NOMO-1 treated with DMSO at 0.1 percent for 48 hours (cell line): ENCODE measurements around the gene SH3D21.

Experiments used
- DNase-seq: peaks from one replicate; lab custom pipeline; 2025; ENCODE audit not compliant: unreplicated experiment; lab: John Stamatoyannopoulos, UW

SH3D21 gene

GRCh38 chr1:36355811-36356210 lies 49.6 kb downstream of the SH3D21 start:
- DNase-seq: no peak

DNA sequence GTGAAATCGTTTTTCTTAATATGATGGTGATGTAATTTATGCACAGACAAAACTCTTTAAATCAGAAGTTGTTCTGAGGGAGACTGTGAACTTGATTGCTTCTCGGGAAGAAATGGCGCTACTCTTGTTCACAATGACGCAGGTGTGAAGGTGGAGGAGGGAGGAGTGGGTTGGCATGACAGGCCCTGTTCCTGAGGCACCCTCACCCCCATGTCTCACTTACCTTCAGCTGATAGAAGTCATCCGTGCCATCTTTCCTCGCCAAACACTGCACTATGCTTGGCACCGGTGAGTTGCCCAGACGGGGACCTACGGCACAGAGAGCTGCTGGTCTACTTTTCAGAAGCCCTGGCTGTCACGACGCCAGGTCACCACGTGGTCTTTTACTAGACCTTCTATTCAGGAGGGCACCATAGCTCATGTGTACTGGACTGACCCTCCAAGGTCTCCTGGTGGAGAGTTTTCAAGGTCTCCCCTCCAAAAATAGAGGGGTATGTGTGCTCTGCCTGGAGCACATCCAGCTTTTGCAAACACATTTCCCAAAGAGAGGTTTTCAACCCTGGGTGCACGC lies 52.4 kb downstream of the SH3D21 start:
- no peak for DNase-seq

- no peak for DNase-seq
These were observed 53.2 kb downstream of the SH3D21 start for GRCh38 chr1:36359383-36359782.

GRCh38 chr1:36359911-36360550 lies 53.9 kb downstream of the SH3D21 start:
- no peak for DNase-seq

DNA sequence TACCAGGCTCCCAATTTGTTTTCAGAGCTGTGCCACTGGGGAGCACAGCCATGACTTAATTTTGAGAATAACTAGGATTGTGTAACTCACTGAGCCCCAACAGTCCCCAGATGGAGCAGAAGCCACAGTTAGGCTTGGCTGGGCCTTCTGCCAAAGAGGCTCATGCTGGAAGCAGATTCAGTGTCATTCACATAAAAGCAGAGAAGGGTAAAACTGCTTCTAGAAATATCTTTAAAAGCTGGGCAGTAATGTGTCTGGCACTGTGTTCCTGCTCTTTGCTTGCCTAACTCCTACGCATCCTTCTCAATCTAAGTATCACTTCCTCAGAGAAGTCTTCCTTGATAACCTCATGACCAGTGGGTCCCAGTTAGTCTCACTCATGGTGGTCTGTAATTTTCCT lies 59.2 kb downstream of the SH3D21 start:
- peak; percentile 29 for DNase-seq

DNA sequence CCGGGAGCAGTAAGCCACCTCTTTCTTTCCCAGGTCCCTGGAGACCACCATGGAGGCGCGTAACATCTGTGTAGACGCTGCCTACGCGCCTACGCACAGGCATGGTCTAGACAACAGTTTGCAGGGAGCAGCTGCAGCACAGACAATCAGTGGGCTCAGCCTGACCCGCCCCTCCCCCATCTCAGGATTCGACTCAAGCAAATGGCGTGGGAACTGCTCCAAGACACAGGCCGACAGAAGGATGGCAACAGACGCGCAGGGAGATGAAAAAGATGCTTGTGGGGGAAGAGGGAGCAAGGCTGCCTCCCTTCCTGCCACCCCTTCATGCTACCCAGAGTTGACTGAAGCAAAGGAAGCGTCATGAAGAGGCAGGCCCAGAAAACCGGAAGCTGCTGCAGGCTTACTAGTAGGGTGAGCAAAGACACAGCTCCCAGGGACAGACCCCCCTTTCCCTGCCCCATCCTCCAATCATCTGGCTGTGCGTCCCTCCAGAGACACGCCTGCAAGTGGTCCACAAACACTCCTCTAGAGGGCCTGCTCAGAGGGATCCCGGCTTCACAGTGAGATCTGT lies 60.0 kb downstream of the SH3D21 start:
- peak; percentile 5 for DNase-seq

DNA sequence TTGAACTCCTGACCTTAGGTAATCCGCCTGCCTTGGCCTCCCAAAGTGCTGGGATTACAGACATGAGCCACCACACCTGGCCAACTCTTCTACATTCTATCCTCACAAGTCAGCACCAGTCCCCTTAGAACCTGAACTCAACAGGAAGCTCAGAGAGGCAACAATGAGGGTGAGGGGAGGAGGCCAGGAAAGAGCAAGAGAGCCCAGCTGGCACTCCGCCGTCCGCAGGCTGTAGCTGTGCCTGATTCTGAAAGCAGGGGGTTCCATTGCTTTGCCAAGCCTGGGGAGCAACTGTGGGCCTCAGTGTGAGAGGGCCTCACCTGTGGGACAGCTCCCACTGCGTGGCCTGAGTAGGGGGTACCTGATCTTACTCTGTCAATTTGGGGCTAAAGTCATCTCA lies 60.9 kb downstream of the SH3D21 start:
- no peak for DNase-seq

DNA sequence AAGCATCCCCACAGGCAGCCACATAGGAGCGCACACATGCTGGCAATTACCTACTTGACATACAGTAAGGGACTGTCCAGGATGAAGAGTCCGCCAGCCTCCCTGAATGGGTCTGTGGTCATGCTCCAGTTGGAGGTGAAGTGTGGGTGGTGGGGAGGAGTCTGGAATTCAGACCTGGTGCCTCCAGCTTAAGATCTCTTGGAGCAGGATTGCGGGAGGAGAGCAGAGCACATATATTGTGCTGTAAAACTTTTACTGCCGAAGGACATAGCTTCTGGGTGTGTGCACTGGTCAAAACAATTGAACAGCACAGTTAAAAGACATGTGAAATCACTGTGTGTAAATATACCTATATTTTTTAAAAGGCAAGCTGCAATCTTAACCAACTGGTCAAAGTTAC lies 61.6 kb downstream of the SH3D21 start:
- DNase-seq: no peak

DNA sequence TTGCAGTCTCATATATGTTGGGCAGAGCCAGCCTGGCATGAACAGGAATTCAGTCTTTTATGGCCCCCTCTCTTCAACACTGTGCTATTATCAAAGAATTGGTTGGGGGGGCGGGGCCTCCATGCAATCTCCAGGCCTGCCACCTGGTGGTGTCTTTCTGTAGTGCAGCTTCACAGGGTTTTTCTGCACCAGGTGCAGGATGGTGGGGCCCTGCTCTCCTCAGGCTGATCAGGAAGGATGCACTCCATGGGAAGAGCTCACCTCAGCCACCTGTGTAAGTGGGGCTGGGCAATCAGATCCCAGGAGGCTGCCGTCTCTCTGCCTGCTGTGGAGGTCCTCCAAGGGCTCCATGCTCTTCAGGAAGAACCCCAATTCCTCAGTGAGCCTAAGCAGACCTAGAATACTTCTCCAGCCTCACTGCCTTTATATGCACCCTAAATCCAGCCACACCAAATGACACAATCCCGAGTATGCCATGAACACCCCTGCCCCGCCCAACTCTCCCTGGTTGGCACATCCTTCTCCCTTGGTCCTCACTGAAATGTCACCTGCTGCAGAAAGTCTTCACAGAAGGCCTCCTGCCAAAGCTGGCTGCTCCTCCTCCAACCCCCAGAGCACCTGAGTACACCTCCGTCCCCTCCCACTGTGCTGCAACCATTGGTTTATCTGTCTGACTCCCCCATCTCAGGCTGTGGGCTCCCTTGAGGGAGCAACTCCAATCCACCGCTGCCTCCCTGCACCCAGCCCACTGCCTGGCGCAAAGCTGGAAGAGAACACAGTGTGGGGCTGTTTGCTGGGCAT lies 63.1 kb downstream of the SH3D21 start:
- peak; percentile 39 for DNase-seq
